Measurements from ENCODE around the gene ARMH3. TPM values are rescaled to one million over a fixed set of nuclear protein-coding genes. Genes with fewer than 3 reads are reported as not detected.

ARMH3 gene
- total and polyA plus RNA-seq, 10 of the 15 experiments (the other 5 are each of a cell fraction or from before 2014, with no cell fraction given): 13.0 to 33.0 (median 16.4) TPM

DNA sequence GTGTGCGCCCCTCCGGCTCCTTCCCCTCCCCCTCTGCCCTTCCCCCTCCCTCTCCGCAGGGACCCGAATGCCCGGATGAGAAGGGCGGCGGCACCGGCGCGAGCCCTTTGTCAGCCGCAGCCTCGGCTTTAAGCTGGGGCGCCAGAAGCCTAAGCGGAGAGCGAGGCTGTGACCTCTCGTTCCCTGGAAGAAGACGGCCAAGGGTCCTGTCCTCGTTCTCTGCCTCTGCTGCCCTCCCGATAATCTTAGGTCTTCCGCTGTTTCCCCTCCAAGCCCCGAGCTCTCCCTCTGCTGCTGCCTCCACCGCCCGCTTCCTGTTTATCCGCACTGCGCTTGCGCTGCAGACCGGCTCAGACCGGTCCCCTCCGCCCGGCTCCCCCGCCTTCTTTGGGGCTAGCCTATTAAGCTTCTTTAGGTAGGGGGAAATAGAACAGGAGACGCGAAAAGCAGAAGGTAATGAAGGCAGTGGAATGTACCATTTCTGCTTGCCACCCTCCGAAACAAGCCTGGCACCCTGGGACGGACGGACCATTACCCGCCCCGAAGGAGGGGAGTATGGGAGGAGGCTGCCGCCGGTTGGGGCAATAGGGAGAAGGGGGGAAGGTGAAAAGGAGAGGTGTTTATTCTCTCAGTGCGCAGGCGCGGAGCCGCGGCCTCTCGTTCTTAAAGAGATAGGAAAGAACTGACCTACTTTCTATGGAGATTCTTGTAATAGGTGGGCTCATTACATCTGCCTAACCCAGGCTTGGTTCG is 237.7 kb downstream of the ARMH3 start, which contains the start of gene OGA (continued):
- TF ChIP-seq NR2C2 (IDR thresholded peaks at IDR 0.05; ENCODE audit: borderline replicate concordance, control insufficient read depth, insufficient read length, low read depth): no peak
- TF ChIP-seq SIX5 (IDR thresholded peaks at IDR 0.05; ENCODE audit: low read depth, low read length, severe bottlenecking): peak; percentile 61
- TF ChIP-seq, protein P1, sequence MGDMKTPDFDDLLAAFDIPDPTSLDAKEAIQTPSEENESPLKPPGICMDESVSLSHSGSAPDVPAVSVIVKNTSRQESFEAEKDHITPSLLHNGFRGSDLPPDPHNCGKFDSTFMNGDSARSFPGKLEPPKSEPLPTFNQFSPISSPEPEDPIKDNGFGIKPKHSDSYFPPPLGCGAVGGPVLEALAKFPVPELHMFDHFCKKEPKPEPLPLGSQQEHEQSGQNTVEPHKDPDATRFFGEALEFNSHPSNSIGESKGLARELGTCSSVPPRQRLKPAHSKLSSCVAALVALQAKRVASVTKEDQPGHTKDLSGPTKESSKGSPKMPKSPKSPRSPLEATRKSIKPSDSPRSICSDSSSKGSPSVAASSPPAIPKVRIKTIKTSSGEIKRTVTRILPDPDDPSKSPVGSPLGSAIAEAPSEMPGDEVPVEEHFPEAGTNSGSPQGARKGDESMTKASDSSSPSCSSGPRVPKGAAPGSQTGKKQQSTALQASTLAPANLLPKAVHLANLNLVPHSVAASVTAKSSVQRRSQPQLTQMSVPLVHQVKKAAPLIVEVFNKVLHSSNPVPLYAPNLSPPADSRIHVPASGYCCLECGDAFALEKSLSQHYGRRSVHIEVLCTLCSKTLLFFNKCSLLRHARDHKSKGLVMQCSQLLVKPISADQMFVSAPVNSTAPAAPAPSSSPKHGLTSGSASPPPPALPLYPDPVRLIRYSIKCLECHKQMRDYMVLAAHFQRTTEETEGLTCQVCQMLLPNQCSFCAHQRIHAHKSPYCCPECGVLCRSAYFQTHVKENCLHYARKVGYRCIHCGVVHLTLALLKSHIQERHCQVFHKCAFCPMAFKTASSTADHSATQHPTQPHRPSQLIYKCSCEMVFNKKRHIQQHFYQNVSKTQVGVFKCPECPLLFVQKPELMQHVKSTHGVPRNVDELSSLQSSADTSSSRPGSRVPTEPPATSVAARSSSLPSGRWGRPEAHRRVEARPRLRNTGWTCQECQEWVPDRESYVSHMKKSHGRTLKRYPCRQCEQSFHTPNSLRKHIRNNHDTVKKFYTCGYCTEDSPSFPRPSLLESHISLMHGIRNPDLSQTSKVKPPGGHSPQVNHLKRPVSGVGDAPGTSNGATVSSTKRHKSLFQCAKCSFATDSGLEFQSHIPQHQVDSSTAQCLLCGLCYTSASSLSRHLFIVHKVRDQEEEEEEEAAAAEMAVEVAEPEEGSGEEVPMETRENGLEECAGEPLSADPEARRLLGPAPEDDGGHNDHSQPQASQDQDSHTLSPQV (IDR thresholded peaks at IDR 0.05): no peak
- TF ChIP-seq KLF5 (IDR thresholded peaks at IDR 0.05; ENCODE audit: partially characterized antibody): peak; percentile 99
- peak; percentile 93 for TF ChIP-seq SP1 (IDR thresholded peaks at IDR 0.05; ENCODE audit: low read depth, low read length)
- TF ChIP-seq HDGF (IDR thresholded peaks at IDR 0.05): peak; percentile 83; the same call in 1 of the 2 replicates
- no peak for TF ChIP-seq HDAC6 (IDR thresholded peaks at IDR 0.05; ENCODE audit: unreplicated experiment)
- TF ChIP-seq, protein P2, sequence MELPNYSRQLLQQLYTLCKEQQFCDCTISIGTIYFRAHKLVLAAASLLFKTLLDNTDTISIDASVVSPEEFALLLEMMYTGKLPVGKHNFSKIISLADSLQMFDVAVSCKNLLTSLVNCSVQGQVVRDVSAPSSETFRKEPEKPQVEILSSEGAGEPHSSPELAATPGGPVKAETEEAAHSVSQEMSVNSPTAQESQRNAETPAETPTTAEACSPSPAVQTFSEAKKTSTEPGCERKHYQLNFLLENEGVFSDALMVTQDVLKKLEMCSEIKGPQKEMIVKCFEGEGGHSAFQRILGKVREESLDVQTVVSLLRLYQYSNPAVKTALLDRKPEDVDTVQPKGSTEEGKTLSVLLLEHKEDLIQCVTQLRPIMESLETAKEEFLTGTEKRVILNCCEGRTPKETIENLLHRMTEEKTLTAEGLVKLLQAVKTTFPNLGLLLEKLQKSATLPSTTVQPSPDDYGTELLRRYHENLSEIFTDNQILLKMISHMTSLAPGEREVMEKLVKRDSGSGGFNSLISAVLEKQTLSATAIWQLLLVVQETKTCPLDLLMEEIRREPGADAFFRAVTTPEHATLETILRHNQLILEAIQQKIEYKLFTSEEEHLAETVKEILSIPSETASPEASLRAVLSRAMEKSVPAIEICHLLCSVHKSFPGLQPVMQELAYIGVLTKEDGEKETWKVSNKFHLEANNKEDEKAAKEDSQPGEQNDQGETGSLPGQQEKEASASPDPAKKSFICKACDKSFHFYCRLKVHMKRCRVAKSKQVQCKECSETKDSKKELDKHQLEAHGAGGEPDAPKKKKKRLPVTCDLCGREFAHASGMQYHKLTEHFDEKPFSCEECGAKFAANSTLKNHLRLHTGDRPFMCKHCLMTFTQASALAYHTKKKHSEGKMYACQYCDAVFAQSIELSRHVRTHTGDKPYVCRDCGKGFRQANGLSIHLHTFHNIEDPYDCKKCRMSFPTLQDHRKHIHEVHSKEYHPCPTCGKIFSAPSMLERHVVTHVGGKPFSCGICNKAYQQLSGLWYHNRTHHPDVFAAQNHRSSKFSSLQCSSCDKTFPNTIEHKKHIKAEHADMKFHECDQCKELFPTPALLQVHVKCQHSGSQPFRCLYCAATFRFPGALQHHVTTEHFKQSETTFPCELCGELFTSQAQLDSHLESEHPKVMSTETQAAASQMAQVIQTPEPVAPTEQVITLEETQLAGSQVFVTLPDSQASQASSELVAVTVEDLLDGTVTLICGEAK (IDR thresholded peaks at IDR 0.05; ENCODE audit: borderline replicate concordance): no peak; the same call in 1 of the 2 replicates
- TF ChIP-seq DPF2 (IDR thresholded peaks at IDR 0.05): no peak
- TF ChIP-seq SMAD1 (IDR thresholded peaks at IDR 0.05; ENCODE audit: low read depth, partially characterized antibody): peak; percentile 82
- TF ChIP-seq SMARCA5 (IDR thresholded peaks at IDR 0.05): no peak
- TF ChIP-seq, protein P3, sequence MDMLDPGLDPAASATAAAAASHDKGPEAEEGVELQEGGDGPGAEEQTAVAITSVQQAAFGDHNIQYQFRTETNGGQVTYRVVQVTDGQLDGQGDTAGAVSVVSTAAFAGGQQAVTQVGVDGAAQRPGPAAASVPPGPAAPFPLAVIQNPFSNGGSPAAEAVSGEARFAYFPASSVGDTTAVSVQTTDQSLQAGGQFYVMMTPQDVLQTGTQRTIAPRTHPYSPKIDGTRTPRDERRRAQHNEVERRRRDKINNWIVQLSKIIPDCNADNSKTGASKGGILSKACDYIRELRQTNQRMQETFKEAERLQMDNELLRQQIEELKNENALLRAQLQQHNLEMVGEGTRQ (IDR thresholded peaks at IDR 0.05; ENCODE audit: borderline replicate concordance, low read depth, low read length): no peak
- TF ChIP-seq NBN (IDR thresholded peaks at IDR 0.05): peak; percentile 98
- no peak; a peak in 1 of 4 replicates for TF ChIP-seq IKZF2 (IDR thresholded peaks at IDR 0.05)
- peak; percentile 10; the same call in 1 of the 2 replicates for TF ChIP-seq JUNB (IDR thresholded peaks at IDR 0.05)
- no peak for TF ChIP-seq RBBP5 (conservative IDR thresholded peaks at IDR 0.05)
- TF ChIP-seq RAD51 (IDR thresholded peaks at IDR 0.05): no peak
- peak; percentile 75 for TF ChIP-seq NRF1 (conservative IDR thresholded peaks at IDR 0.05; ENCODE audit: low read depth, low read length)
- TF ChIP-seq RCOR1 (conservative IDR thresholded peaks at IDR 0.05; ENCODE audit: low read depth, low read length): no peak
- no peak for TF ChIP-seq SMC3 (IDR thresholded peaks at IDR 0.05; ENCODE audit: borderline replicate concordance, low read length)
- TF ChIP-seq YY1 (IDR thresholded peaks at IDR 0.05; ENCODE audit: low read depth, low read length): 0 out of 2 replicates have a peak, but pooled peaks have one; percentile 28
- TF ChIP-seq KDM1A (IDR thresholded peaks at IDR 0.05; ENCODE audit: borderline replicate concordance): no peak
